ENCODE results near the gene PSMA3.

Gene PSMA3

GRCh38 chr14:58297412-58297761 lies 52.7 kb downstream of the PSMA3 start:
- no peak for DNase-seq (ENCODE audit: low read depth, low spot score)
- peak overlapping the region; percentile 99 for H3K4me3 ChIP-seq (ENCODE audit: low read length)

GRCh38 chr14:58297762-58298476 lies 53.3 kb downstream of the PSMA3 start:
- H3K4me3 ChIP-seq (ENCODE audit: low read length), result peak overlapping the region; percentile 99
- peak; percentile 100 for DNase-seq (ENCODE audit: low read depth, low spot score)

DNA sequence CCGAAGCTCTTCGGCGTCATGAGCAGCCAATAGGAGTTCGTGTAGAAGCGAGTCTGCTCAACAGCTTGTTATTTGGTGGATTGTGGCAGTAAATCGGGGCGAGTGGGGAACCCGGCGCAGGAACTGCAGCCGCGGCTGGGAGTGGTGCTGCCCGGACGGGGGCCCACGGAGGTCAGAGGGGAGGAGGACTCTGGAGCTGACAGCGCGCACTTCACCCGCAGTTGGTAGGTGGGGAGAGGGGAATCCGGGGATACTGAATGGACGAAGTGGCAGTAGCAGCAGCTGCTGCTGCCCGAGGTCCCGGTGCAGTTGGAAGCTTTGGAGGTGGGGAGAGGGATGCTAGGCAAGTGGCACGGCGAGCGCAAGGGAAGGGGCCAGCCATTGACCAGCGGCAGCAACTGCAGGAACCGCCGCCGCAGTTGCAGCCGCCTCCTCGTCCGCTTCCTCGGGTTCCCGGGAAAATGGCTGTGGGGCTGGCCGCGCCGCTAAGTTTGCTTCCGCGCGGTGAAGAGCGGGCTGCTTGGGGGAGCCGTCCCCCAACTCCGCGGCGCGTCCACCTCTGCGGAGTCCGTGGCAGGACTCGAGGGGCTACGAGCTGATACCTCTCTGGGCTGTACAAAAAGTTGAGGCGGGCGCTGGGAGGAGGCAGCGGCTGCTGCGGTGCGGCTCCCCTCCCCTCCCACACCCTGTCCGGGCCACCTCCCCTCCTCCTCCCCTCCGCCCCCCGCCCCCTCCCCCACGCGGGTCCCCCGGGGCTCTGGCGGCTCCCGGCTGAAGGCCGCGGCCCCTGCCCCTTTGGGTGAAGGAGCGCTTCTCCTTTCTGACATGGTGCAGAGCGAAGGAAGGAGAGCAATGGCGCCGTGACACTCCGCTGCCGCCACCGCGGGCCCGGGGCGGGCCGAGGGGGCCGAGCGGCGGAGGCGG lies 54.1 kb downstream of the PSMA3 start, which contains the start of gene ARID4A:
TSS of gene ARID4A (plus strand) at position 79 of the 924 bp plus-strand sequence. CDS start 1,300 bp downstream, outside the sequence.
- DNase-seq (ENCODE audit: low read depth, low spot score), result no peak
- peak within 1 kb of the TSS; percentile 99 for H3K4me3 ChIP-seq (ENCODE audit: low read length)

- peak overlapping the region; percentile 99 for H3K4me3 ChIP-seq (ENCODE audit: low read length)
- no peak for DNase-seq (ENCODE audit: low read depth, low spot score)
Observed at GRCh38 chr14:58299401-58300330, 55.0 kb downstream of the PSMA3 start.

- DNase-seq (ENCODE audit: low read depth, low spot score), result no peak
- no peak overlapping the region for H3K4me3 ChIP-seq (ENCODE audit: low read length)
Observed at GRCh38 chr14:58301416-58301815, 56.8 kb downstream of the PSMA3 start.

DNA sequence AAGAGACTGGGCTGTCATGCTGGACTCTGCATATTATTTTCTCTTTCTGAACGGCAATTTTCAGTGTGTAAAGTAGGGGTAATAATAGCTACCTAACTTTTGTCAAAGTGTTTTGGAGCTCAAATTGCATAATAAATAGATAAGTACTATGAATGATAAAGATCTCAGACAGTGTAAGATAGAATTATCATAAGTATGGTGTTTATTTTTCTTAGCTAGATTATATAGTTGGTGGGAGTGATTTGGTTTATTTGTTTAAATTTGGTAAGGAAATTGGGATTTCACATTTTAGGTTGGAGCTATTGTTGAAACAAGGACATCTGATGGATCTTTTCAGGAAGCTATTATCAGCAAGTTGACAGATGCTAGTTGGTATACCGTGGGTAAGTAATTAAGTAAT lies 61.1 kb downstream of the PSMA3 start:
- DNase-seq (ENCODE audit: low read depth, low spot score), result no peak
- no peak overlapping the region for H3K4me3 ChIP-seq (ENCODE audit: low read length)

GRCh38 chr14:58307597-58308316 lies 63.1 kb downstream of the PSMA3 start:
- no peak for DNase-seq (ENCODE audit: low read depth, low spot score)
- H3K4me3 ChIP-seq (ENCODE audit: low read length), result no peak overlapping the region

DNA sequence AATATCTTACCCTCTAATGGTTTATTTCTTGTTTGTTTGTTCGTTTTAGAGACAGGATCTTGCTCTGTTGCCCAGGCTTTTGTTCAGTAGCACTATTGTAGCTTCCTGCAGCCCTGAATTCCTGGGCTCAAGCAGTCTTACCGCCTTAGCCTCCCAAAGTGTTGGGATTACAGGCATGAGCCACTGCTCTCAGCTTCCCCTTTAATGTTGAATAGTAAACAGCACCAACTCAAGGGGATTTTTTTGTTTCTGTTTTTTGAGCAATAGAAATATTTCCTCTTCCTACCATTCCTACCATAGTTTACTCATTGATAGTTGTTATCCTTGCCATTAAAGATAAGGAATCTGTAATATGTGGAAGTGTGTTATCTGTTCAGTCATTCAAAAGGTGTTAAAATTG lies 64.4 kb downstream of the PSMA3 start:
- no peak overlapping the region for H3K4me3 ChIP-seq (ENCODE audit: low read length)
- no peak for DNase-seq (ENCODE audit: low read depth, low spot score)

GRCh38 chr14:58313699-58314098 lies 69.1 kb downstream of the PSMA3 start:
- DNase-seq (ENCODE audit: low read depth, low spot score), result no peak
- H3K4me3 ChIP-seq (ENCODE audit: low read length), result no peak overlapping the region

DNA sequence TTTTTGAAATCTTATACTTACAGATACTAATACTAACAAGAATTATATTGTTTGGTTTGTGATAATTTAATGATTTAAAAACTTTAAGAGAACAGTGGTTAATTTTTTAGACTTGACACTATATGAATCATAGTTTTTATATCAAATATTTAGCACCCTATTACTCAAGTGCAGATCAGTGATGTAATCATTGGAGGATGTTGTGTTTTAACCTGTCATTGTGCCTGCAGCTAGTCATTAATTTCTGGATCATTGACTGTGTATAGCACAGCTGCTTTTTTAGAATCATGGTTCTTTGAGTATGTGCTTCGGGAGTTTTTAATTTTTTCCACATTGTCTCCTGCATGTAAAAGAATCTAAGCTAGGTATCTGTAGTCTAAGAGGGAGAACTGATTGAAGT lies 71.0 kb downstream of the PSMA3 start:
- DNase-seq (ENCODE audit: low read depth, low spot score), result no peak
- H3K4me3 ChIP-seq (ENCODE audit: low read length), result no peak overlapping the region
